ENCODE data around the gene RNF157. TPM values are rescaled to one million over a fixed set of nuclear protein-coding genes. Genes with fewer than 3 reads are reported as not detected.

RNF157 gene
- total RNA-seq, 1 experiment from 2014 or later = 4.0 TPM

DNA sequence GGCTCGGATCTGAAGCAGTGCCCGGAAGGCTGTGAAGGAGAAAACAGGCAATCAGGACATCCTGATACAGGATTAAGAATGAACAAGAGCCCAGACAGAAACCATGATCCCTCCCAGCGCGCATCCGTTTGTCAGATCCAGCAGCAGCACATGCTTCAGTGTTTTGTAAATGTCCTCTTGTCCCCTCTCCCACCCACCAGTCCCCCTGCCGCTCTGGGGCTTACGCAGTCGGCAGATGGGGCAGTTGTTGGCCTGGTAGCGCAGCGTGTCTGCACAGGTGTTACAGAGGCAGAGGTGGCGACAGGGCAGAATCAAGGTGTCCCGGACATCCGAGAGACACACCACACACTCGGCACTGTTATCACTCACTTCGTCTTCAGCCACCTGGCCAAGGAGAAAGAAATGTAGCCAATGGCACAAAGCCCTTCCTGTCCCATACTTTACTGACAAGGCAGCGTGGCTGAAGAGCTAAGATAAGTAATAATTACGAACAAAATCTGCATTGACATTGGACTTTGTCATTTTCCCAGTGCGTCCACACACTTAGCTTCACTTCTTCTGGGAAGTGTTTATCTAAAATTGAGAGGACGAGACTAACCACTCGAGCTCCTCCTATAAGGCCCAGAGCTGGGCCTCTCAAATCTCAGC is 78.5 kb downstream of the RNF157 start:
- in situ Hi-C loops (cut with HindIII; ENCODE audit: low pct_unique_long_range_greater_than_20kb, low sequenced_read_pairs) (no loop called here), intact Hi-C loops (cut with micrococcal nuclease; ENCODE audit: unreplicated experiment) (no loop called here)
- no peaks in the 10 kb centered on the region for H3K4me1 ChIP-seq (ENCODE audit: control insufficient read depth, insufficient read depth, low read length)
- TF ChIP-seq SIN3A (IDR thresholded peaks at IDR 0.05; ENCODE audit: borderline replicate concordance, insufficient read depth, low read depth, low read length) = no peak
- no peak for TF ChIP-seq TCF7L2 (IDR thresholded peaks at IDR 0.05; ENCODE audit: low read depth, low read length)
- no peak for TF ChIP-seq POLR2AphosphoS5 (IDR thresholded peaks at IDR 0.05; ENCODE audit: low read depth, low read length)
- TF ChIP-seq, protein P1, sequence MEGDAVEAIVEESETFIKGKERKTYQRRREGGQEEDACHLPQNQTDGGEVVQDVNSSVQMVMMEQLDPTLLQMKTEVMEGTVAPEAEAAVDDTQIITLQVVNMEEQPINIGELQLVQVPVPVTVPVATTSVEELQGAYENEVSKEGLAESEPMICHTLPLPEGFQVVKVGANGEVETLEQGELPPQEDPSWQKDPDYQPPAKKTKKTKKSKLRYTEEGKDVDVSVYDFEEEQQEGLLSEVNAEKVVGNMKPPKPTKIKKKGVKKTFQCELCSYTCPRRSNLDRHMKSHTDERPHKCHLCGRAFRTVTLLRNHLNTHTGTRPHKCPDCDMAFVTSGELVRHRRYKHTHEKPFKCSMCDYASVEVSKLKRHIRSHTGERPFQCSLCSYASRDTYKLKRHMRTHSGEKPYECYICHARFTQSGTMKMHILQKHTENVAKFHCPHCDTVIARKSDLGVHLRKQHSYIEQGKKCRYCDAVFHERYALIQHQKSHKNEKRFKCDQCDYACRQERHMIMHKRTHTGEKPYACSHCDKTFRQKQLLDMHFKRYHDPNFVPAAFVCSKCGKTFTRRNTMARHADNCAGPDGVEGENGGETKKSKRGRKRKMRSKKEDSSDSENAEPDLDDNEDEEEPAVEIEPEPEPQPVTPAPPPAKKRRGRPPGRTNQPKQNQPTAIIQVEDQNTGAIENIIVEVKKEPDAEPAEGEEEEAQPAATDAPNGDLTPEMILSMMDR (IDR thresholded peaks at IDR 0.05) = no peak
- TF ChIP-seq, protein P2, sequence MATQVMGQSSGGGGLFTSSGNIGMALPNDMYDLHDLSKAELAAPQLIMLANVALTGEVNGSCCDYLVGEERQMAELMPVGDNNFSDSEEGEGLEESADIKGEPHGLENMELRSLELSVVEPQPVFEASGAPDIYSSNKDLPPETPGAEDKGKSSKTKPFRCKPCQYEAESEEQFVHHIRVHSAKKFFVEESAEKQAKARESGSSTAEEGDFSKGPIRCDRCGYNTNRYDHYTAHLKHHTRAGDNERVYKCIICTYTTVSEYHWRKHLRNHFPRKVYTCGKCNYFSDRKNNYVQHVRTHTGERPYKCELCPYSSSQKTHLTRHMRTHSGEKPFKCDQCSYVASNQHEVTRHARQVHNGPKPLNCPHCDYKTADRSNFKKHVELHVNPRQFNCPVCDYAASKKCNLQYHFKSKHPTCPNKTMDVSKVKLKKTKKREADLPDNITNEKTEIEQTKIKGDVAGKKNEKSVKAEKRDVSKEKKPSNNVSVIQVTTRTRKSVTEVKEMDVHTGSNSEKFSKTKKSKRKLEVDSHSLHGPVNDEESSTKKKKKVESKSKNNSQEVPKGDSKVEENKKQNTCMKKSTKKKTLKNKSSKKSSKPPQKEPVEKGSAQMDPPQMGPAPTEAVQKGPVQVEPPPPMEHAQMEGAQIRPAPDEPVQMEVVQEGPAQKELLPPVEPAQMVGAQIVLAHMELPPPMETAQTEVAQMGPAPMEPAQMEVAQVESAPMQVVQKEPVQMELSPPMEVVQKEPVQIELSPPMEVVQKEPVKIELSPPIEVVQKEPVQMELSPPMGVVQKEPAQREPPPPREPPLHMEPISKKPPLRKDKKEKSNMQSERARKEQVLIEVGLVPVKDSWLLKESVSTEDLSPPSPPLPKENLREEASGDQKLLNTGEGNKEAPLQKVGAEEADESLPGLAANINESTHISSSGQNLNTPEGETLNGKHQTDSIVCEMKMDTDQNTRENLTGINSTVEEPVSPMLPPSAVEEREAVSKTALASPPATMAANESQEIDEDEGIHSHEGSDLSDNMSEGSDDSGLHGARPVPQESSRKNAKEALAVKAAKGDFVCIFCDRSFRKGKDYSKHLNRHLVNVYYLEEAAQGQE (IDR thresholded peaks at IDR 0.05; ENCODE audit: insufficient read depth in 1 of 2, low read depth in 2 of 2, low read length in 1 of 2) = no peak
- no peaks in the 10 kb centered on the region for H3K36me3 ChIP-seq (ENCODE audit: control insufficient read depth, insufficient read depth, low read length)
- ChIA-PET POLR2A (no interaction called here), CTCF (no interaction called here)
- no peaks in the 10 kb centered on the region for H3K9me3 ChIP-seq (ENCODE audit: control insufficient read depth, insufficient read depth, low read depth, low read length)
- no peak overlapping the region for H3K27ac ChIP-seq (ENCODE audit: low read length)
- ATAC-seq (no peak), DNase-seq (ENCODE audit: low read depth, low spot score) (no peak)
- no TSS peak for BruUV-seq (replicated peaks)
- no peaks in the 10 kb centered on the region for H3K27me3 ChIP-seq (ENCODE audit: control insufficient read depth, insufficient read depth, low read length)
- H3K4me3 ChIP-seq (ENCODE audit: low read depth in 2 of 2, low read length in 2 of 2) = no peak overlapping the region

DNA sequence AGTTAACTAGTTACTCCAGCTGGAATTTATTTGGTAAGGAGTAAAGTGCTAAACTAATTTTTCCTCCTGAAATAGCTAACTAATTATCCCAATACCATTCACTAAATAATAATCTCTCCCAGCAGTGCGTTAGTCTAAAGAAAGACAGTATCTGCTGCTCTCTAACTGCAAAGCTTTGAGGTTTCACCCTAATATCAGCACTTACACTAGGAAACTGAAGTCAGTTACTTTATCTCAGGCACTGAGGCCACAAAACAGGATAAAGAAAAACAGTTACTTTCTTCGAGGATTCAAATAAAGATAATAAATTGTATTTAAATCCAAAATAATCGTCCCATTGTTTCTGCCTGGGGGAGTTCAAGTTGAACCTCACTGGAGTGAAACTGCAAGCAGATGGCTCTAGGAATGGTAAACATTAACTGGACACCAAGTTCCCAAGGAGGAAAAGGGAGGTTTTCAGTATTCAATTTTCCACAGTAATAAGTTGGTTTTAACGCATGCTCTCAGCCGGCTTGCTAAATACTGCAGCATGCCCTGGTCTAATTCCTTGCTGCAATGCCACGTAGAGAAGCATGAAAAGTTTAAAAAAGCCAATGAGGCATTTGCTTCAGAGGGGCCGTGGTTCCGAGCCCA is 79.3 kb downstream of the RNF157 start:
- ChIA-PET POLR2A (no interaction called here), CTCF (no interaction called here)
- DNase-seq (ENCODE audit: low read depth, low spot score) (no peak), ATAC-seq (no peak)
- intact Hi-C loops (cut with micrococcal nuclease; ENCODE audit: unreplicated experiment) = no loop called here
- Histone ChIP-seq H3K27ac (ENCODE audit: low read length) (no peak overlapping the region), H3K36me3 (ENCODE audit: control insufficient read depth, insufficient read depth, low read length) (no peaks in the 10 kb centered on the region), H3K9me3 (ENCODE audit: control insufficient read depth, insufficient read depth, low read depth, low read length) (no peaks in the 10 kb centered on the region), H3K4me3 (ENCODE audit: low read depth in 2 of 2, low read length in 2 of 2) (no peak overlapping the region), H3K4me1 (ENCODE audit: control insufficient read depth, insufficient read depth, low read length) (no peaks in the 10 kb centered on the region), H3K27me3 (ENCODE audit: control insufficient read depth, insufficient read depth, low read length) (no peaks in the 10 kb centered on the region)
- in situ Hi-C loops (cut with HindIII; ENCODE audit: low pct_unique_long_range_greater_than_20kb, low sequenced_read_pairs) = no loop called here
- no TSS peak for BruUV-seq (replicated peaks)
- TF ChIP-seq, protein P1 (IDR thresholded peaks at IDR 0.05) = no peak
- TF ChIP-seq SIN3A (IDR thresholded peaks at IDR 0.05; ENCODE audit: borderline replicate concordance, insufficient read depth, low read depth, low read length) (no peak), TCF7L2 (IDR thresholded peaks at IDR 0.05; ENCODE audit: low read depth, low read length) (no peak)

Measured in Panc1 (cell line).